RPMI7951 (cell line): ENCODE results near the gene CLCN4. TPM values are rescaled to one million over a fixed set of nuclear protein-coding genes. Genes with fewer than 3 reads are reported as not detected.

ENCODE experiments used
- DNase-seq: peaks from one replicate; pipeline ENCODE4 v3.0.0-alpha.2; 2012; ENCODE audit warnings: low read depth
- total RNA-seq: library from RNA; depleted of rRNA; stranded (reverse); fragments of >200 nt; shearing (Covaris generic); gene quantifications from 2 replicates; pipeline ENCODE4 v1.2.3, GENCODE V29; 2014

Gene CLCN4
- total RNA-seq, 1 experiment from 2014 or later: 1.2 TPM

DNA sequence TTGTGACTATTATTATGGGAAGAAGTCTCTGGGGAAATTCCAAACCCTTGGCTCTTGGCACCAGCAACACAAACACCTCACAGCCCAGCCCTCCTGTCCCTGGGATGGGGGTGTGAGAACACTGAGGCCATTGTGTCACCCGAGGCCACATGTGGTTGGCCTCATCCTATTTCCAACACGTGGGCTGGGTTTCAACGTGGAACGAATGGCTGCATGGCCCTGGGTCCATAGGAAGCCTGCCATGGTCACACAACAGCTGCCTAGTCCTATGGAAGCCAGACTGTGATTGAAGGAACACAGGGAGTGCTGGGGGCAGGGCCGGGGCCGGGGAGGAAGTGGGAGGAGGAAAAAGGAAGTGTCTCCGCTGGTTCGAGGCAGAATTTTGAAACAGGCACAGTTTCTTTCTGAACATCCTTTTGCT, 10.0 kb downstream of the CLCN4 start:
- DNase-seq: peak; percentile 75

DNA sequence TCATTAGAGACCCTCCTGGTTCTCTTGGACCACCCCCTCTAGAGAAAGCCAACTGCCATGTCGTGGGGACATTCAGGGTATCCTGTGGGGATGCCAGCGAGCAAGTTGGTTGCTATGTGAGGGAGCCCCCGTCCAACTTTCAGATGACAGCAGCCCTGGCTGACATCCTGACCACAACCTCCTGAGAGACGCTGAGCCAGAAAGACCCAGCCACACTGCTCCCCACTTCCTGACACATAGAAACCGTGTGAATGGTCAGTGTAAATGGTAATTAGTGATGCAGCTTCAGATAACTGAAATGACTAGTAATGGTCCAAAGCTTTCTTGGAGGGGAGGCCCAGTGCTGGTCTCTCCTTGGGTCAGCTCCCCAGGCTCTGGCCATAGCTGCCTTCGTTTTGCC, 10.8 kb downstream of the CLCN4 start:
- DNase-seq: no peak

DNA sequence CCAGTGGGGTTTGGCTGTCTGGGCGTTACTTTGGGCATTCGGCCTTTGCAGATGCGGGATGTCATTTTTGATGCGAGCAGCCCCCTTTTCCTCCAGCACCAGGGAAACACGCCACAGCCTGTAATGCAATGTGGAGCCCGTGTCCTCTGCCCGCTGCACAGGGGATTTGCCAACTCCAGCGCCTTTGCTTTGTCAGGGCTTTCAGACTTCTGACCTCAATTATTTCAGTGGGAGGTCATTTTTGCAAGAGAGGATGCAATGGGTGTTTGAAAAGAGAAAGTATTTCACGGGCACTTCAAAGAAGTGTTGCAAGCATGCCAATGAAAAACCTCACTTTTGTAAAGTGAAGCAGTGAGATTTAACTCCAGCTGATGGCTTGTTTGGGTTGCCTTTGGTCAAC, 11.5 kb downstream of the CLCN4 start:
- no peak for DNase-seq

DNA sequence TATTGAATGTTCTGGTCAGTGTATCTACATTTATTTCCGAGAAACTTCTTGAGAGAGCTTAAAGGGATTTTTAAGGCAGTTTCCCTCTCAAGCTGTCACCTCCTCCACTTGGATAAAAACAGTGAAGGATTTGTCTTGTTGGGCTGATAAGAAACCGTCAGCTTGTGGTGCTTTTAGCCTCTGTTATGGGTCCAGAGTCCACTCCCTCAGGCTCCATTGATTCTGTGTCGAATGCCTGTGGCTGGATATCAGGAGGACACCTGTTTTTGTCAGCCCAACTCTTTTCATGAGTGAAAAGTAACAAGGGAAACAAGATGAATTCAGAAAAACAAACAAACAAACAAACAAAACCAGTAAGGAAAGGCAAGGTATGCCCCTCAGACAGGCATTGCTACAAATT, 12.4 kb downstream of the CLCN4 start:
- no peak for DNase-seq

DNA sequence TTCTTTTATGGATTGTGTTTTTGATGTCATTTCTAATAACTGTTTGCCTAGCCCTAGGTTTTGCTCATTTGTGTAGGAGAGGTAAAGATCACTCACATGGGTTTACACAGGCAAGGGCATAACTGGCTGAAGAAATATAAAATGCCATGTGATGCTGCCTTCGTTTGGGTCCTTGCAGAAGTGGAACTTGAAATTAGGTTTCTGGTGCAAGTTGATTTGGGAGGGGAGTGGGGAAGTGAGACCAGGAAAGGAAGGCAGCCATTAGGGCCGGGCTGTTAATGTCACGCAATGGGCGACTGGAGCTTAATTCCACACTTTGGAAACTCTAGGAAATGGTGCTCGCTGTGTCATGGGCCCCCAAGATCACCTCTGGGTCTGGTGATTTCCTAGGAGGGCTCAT, 14.5 kb downstream of the CLCN4 start:
- no peak for DNase-seq

DNA sequence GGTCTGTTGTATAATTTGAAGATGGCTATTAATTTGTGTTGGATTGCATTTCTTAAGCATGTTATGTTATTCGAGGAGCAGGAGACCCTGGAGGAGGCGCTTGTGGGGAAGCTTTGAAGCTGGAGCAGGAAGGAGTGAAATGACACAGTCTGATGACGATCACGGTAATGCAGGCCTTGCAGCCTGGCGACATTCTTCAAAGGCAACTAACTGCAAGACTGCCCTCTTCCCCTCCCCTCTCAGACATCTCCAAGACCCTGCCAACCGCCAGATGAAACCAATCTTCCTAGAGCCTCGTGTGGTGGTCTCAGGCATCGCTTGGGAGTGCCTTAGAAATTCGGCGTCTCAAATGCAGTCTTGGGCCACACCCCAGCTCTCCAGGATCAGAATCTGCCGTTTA, 16.1 kb downstream of the CLCN4 start:
- no peak for DNase-seq

DNA sequence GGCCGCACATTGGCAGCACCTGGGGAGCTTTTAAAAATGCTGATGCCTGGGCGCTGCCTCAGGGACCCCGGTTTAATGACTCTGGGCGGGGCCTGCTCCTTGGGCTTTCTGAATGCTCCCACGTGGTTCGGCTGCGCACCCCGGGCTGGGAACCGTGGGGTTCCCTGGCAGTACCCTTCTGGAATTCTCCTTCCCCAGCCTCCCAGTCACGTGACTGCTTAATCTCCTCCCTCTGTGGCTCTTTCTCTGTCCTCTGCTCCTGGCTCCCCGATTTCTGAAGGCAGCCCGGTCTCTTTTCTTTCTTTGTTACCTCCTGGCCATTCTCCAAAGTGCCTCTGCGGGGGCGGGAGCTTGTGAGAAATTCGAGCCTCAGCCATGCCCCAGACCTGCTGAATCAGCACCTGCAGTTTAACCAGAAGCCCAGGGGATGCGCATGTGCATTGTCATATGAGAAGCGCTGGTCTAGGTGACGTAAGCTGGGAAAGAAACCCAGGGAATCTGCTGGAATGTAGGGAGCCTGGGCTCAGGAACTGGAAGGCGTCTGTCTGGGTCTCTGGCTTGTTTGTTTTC, 16.6 kb downstream of the CLCN4 start:
- DNase-seq: no peak

DNA sequence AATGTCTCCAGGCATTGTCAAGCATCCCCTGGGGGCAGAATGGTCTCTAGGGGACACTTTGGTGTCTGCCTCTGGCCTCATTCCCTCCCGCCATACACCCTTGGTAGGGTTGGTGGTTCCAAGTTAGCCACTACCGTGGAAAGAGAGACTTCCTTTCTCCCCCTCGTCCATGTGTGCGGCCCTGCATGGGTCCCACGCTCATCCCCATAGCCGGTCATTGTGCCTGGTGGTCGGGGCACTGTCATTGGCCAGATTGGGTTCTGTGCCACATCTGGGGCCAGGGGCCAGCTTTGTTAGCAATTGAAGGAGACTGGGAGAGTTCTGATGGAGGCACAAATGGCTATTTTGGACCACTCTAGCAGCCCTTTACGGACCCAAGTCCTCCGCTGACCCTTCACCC, 17.3 kb downstream of the CLCN4 start:
- DNase-seq: no peak

DNA sequence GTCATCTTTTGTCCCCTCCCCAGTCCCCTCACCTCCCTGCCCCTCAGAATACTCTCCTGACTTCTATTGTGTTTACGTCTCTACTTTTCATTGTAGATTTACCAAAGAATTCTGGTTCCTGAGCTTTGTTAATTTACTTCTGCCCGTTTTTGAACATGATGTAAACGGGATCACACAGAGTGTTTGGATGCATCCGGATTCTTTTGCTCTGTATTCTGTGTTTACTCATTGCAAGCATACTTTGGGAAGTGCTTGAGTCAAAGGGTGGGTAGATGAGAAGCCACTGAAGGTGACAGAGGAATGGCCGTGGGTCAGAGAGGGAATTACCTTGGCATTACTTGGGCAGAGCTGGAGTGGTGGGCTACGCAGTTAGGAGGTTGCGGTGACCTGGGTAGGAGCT, 18.0 kb downstream of the CLCN4 start:
- no peak for DNase-seq

DNA sequence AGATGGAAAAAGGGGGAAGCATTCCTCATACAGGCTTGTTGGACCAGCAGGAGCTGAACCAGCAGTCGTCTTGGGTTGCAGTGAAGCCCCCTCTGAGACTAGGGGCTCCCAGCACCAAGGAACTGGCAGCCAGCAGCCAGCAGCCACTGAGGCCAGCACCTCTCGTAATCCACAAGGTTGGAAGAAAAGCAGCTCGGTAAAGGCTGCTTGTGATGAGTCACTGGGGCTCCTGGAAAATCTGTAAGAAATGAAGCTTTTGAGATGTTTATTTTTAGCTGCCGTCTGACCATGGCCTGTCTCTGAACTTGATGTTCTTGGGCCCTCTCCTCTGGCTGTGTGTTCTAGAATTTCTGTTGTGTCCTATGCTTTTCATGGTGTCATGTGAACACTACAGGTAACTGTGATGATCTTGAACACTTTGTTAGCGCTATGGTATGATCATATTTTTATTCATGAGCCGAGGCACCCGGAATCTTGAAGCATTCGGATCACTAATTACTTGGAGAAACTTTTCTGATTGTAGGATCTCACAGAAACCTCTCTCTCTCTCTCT, 18.6 kb downstream of the CLCN4 start:
- DNase-seq: peak; percentile 69

DNA sequence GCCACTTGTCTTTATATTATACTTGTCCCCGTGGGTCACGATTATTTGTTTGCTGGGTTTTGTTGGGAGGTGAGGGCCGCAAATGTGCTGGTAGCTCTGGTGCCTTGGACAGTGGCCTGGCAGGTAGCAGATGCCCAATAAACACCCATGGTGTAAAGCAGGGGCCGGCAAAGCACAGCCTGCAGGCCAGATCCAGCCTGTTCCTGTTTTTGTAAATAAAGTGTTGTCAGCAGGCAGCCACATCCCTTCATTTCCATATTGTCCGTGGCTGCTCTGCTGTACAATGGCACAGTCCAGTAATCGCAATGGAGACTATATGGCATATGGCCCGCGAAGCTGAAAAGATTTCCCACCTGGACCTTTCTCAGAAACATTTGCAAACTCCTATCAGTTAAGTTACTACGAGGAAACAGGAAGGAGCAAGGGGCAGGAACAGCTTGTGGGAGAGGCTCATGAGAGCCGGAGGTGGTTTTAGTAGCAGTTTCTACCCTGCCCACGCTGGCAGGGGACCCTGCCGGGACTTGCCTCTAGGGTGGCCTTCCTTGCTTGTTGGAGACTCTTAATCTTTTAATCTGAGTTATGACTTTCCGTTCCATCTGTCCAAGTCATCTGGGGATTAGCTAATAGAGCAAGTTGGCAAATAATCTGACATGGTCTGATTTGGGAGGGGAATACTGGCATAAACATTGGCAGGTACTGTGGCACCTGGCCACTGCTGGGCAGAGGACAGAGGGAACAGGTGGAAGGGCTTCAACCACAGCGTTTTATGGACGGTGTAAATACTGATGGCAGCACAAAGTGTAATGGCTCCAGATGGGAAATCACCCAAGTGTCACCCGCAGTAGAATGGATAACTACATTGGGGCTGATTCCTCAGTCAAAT, 19.6 kb downstream of the CLCN4 start:
- no peak for DNase-seq

DNA sequence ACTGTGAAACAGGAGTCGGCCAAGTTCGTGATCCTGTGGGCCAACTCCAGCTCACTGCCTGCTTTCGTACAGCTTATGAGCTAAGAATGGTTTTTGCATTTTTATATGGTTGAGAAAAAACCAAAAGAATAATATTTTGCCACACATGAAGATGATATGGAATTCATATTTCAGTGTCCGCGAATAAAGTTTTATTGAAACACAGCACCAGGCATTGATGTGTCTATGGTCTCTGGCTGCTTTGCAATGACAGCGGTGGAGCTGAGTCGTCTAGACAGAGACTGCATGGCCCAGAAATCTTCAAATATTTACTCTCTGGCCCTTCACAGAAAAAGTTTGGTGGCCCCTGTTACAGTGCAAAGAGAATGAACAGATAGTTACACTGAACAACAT, 20.2 kb downstream of the CLCN4 start:
- no peak for DNase-seq

DNA sequence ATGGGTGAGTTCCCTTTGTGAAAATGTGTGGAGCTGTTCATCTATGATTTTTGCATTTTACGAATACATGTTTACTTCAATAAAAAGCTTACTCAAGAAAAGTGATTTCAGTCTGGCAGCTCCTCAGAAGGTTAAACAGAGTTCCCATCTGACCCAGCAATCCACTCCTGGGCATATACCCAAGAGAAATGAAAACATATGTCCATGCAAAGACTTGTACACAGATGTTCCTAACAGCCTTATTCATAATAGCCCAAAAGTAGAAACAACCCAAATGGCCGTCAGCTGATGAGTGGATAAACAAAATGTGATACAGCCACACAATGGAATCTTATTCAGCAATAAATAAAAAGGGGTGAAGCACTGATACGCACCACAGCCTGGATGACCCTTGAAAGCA, 20.8 kb downstream of the CLCN4 start:
- no peak for DNase-seq

DNA sequence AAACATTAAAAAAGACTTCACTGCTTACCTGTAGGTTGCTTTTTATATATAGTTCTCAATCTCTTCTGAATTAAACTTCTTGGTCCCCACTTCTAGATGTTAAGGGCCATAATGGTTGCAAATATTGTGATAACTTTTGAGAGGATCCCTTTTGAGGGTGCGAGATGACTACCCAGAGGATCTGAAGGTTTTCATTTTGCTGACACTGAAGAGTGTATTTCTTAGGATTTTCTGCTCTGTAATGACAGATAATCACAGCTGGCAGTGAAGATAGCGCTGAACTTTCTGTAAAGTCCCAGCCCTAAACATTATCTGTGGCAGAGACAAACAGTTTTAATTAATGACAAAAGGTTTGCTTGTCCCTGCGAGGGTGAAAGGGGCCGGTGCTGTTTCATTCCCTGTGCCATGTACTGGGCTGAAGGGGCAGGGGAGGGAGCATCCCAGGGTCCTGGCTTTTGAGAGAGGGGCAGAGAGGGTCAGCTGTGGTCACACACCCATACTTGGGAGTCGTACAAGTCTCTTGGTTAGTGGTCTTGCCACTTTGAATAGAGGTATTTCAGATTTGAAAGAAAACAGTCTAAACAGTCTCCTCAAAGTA, 22.2 kb downstream of the CLCN4 start:
- no peak for DNase-seq

DNA sequence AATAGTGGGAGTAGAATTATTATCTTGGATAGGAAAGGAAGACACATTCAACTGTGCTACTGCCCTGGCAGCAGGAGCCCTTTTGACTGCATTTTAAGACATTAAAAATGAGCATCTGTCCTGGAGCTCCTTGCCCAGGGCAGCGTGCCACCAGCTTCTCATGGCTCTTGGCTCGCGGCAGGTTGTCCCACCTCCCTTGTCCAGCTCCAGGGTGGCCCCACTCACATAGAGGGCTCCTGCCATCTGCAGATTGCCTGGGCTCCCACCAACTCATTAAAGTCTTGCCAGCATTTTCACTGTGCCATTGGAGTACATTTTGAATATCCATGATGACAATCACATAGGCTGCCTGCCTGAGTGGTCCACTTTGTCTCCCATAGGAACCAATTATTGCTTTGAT, 27.0 kb downstream of the CLCN4 start:
- no peak for DNase-seq

DNA sequence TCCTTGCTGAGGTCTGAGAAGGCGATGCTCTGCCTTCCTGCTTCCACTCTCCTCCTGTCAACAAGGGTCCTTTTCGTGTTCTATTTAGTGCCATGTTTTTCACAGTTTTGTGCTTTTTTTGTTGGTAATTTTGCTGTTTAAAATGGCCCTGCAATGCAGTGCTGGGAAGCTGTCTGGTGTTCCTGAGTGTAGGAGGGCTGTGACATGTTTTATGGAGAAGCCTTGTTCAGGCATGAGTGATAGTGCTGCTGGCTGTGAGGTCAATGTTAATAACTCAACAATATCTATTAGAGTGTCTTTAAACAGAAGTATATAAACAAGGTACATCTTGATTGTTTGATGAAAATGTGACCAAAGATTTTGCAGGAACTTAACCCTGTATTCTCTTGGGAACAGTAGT, 27.6 kb downstream of the CLCN4 start:
- no peak for DNase-seq

DNA sequence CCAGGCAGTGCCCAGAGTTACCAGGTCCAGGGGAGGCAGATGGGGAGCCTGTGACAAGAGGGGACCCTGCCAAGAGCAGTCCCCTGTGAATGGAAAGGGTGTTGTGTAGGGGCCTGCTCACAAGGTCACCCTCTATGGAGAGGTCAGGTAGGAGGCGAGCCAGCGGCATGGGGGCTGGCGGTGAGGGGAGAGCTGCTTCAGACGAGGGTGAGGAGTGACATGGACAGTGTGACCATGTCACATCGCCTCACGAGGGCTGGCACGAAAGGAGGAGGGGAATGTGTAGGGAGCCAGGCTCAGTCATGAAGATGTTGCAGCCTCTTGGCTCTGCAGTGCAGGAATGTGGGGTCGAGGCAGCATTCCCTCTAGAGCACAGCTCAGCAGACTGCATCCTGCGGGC, 29.6 kb downstream of the CLCN4 start:
- no peak for DNase-seq

DNA sequence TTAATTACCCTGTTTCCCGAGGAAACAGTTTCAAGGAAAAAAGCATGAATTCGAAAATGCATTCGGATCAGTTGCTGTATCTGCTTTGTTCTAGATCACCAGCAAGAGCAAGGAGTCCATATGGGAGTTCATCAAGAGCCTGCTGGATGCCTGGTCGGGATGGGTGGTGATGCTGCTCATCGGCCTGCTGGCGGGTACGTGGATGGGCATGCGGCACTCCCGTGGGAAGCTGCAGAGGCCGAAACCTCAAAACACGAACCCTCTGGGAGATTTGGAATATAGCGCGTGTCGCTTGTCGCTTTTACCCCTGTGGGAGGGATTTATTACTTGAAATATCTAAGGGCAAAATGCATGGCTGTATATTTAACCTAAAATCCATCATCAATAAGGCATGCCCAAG, 30.6 kb downstream of the CLCN4 start:
- no peak for DNase-seq

DNA sequence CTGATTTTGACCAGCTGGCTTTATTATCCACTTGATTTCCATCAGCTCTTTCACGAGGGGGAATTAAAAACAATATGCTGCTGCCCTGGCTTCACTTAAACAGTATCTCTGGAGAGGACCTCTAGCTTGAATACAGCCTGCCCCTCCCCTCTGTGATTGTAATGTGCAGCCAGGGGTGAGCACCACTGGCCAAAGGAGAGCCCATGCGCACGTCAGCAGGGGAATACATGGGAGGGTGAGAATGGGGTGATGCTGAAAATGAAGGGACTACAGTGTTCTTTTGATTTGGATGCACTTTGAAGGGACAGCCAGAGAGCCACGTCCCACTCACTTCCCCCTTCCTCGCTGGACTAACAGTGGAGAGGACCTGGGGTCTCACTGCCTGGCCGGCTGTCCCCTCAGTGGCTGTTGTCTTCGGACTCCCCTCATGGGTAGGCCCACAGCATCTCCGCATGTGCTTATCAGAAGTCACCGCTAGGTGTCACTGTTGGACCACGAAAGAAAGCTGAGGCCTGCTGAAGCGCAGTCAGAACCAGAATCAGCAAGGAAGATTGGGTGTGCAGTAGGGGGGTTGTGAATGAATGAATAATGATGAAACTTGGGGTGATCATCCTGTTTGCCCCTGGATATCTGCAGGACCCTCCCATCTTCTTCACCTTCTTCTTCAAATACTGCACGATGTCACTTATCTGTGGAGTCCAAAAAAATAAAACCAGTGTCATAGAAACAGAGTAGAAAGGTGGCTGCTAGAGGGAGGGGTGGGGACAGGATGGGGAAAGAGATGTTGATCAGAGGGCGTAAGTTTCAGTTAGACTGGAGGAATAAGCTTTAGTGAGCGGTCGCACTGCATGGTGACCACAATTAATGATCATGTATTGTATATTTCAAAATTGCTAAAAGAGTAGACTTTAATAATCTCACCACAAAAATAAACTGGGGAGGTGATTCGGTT, 32.8 kb downstream of the CLCN4 start:
- DNase-seq: peak; percentile 60

DNA sequence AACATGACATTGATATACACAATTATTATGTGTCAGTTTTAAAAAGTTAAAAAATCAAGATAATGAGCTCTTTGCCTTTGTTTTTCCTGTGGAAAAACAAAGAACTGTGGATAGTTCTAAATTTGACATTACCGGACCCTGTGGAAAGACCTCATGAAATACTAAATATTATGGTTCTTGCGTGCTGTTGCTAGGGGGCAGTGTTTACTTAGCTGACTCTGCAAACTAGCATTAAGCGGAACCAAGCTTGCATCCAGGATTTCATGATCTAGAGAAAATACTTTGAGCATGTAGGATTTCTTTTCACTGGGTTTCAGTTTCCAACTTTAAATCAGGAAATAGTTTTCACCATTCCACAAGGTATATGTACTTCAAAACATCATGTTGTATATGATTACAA, 33.6 kb downstream of the CLCN4 start:
- peak; percentile 67 for DNase-seq

DNA sequence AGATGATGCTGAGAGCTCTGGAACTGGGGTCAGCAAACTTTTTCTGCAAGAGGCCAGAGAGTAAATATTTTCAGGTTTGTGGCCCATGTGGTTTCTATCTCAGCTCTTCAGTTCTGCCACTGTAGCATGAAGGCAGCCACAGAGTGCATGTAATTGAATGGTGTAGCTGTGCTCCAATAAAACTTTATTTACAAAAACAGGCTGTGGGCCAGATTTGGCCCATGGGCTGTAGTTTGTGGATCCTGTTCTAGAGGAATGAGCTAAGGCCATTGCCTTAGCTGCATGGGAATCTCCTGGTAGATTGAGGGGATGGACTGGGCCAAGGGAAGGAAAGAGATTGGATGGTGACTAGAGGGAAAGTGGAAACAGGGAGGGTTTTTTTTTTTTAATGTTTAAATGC, 36.8 kb downstream of the CLCN4 start:
- DNase-seq: no peak

DNA sequence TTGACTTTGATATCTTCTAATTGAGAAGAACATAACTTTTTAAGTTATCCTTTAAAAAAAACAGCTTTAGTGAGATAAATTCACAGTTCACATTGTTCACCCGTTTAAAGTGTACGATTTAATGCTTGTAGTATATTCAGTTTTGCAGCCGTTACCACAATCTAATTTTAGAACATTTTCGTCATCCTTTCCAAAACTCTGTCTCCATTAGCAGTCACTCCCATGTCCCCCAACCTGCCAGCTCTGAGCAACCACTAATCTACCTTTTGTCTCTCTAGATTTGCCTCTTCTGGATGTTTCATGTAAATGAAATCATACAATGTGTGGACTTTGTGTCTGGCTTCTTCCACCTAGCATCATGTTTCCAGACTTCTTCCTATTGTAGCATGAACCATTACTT, 38.6 kb downstream of the CLCN4 start:
- DNase-seq: no peak
